ENCODE results near the gene NENF.
"Not testable (repeated sequence)": the region's sequence is repeated elsewhere in the genome, so short reads cannot be mapped to it uniquely, and the experiment has no call there.

The NENF gene

GRCh38 chr1:212432661-212433576 lies at the start of gene NENF:
NENF (plus strand) TSS chr1:212432920; CDS start chr1:212432944, 24 bp downstream.
- H3K4me1 Mint-ChIP-seq = peaks cover 33% of the 10 kb centered on the region

GRCh38 chr1:212386029-212386428 lies 46.7 kb upstream of the NENF start:
- no peak overlapping the region for H3K4me3 Mint-ChIP-seq
- DNase-seq (ENCODE audit: low spot score in 2 of 2) = no peak
- H3K9me3 Mint-ChIP-seq = peaks cover 5% of the 10 kb centered on the region
- H3K4me1 Mint-ChIP-seq = peaks cover 16% of the 10 kb centered on the region
- ATAC-seq = peak; percentile 28
- H3K27ac Mint-ChIP-seq = peak overlapping the region; percentile 88
- H3K36me3 Mint-ChIP-seq = peaks cover 44% of the 10 kb centered on the region

More at GRCh38 chr1:212432661-212433576, at the start of gene NENF:
- Mint-ChIP-seq H3K4me3 (peak within 1 kb of the TSS; percentile 70), H3K36me3 (no peaks in the 10 kb centered on the region), H3K9me3 (no peaks in the 10 kb centered on the region), H3K27ac (peak within 1 kb of the TSS; percentile 81)
- ATAC-seq = peak; percentile 99
- DNase-seq (ENCODE audit: low spot score in 2 of 2) = peak; percentile 74 to 83

- Mint-ChIP-seq H3K4me3 (no peak overlapping the region), H3K4me1 (peaks cover 24% of the 10 kb centered on the region), H3K36me3 (peaks cover 40% of the 10 kb centered on the region), H3K9me3 (peaks cover 8% of the 10 kb centered on the region), H3K27ac (no peak overlapping the region)
- no peak for DNase-seq (ENCODE audit: low spot score in 2 of 2)
- no peak for ATAC-seq
Measured at GRCh38 chr1:212388985-212389716, 43.6 kb upstream of the NENF start.

GRCh38 chr1:212395678-212396437 lies 36.9 kb upstream of the NENF start:
- H3K36me3 Mint-ChIP-seq = peaks cover 17% of the 10 kb centered on the region
- H3K4me3 Mint-ChIP-seq; ATAC-seq; DNase-seq (ENCODE audit: low spot score in 2 of 2); H3K9me3 Mint-ChIP-seq; H3K27ac Mint-ChIP-seq; H3K4me1 Mint-ChIP-seq: not testable (repeated sequence)

DNA sequence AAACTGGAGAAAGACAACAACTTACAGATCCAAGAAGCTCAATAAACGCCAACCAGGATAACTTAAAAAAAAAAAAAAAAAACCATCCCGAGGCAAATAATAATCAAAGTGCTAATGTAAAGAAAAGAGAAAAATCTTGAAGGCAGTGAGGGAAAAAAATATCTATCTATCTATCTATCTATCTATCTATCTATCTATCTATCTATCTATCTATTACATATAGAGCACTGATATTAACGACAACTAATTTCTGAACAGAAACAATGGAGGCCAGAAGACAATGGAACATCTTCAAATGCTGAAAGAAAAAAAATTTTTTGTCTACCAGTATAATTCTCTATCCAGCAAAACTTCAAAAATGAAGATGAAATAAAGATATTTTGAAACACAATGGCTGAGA lies 36.1 kb upstream of the NENF start:
- H3K36me3 Mint-ChIP-seq = peaks cover 14% of the 10 kb centered on the region
- DNase-seq (ENCODE audit: low spot score in 2 of 2) (no peak), ATAC-seq (no peak)
- peaks cover 9% of the 10 kb centered on the region for H3K4me1 Mint-ChIP-seq
- H3K27ac Mint-ChIP-seq = no peak overlapping the region
- H3K9me3 Mint-ChIP-seq = peaks cover 6% of the 10 kb centered on the region
- no peak overlapping the region for H3K4me3 Mint-ChIP-seq

DNA sequence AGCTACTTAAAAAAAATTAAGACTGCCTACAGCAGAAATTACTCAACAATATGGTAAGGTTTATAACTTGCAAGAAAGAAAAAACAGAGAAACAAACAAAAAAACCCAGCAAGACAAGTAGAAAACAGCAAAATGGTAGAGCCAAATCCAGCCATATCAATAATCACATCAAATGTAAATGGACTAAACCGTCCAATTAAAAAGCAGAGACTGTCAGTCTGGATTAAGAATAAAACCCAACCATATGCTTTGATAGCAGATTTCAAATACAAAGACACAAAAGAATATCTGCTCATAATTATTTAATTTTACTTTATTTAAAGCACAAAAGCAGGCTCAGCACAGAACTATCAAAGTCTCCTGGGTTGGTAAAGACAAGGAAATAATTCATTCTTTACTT lies 35.5 kb upstream of the NENF start:
- H3K9me3 Mint-ChIP-seq = peaks cover 5% of the 10 kb centered on the region
- DNase-seq (ENCODE audit: low spot score in 2 of 2) (no peak), ATAC-seq (no peak)
- H3K27ac Mint-ChIP-seq = no peak overlapping the region
- H3K36me3 Mint-ChIP-seq = peaks cover 13% of the 10 kb centered on the region
- peaks cover 13% of the 10 kb centered on the region for H3K4me1 Mint-ChIP-seq
- H3K4me3 Mint-ChIP-seq = no peak overlapping the region

DNA sequence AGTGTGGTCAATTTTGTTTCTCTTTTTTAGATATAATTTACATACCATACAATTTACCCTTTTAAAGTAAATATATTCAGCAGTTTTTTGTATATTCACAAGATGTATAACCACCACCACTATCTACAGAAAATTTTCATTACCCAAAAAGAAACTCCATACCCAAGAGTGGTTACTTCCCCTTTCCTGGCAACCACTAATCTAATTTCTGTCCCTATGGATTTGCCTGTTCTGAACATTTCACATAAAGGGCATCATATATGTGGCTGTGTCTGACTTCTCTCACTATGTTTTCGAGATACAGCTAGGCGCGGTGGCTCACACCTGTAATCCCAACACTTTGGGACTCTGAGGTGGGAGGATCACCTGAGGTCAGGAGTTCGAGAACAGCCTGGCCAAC lies 31.7 kb upstream of the NENF start:
- no peak overlapping the region for H3K27ac Mint-ChIP-seq
- no peak for ATAC-seq

DNA sequence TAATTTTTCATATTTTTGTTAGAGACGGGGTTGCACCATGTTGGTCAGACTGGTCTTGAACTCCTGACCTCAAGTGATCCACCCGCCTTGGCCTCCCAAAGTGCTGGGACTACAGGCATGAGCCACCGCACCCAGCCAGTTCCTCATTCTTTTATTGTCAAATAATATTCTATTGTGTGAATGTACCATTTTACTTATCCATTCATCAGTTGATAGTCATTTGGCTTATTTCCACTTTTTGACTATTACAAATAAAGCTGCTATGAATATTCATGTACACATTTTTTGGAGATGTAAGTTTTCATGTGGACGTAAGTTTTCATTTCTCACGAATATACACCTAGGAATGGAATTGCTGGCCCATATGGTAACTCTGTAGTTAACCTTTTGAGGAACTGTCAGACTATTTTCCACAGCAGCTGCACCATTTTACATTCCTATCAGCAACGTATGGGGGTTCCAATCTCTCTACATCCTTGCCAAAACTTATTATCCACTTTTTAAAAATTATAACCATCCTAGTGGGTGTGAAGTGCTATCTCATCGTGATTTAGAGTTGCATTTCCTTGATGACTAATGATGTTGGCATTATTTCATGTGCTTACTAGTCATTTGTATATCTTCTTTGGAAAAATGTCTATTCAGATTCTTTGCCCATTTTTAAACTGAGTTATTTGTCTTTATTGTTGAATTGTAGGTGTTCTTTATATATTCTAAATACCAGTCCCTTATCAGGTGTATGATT lies 30.7 kb upstream of the NENF start:
- no peak for DNase-seq (ENCODE audit: low spot score in 2 of 2)
- H3K36me3 Mint-ChIP-seq = peaks cover 35% of the 10 kb centered on the region
- H3K9me3 Mint-ChIP-seq = peaks cover 1% of the 10 kb centered on the region
- no peak overlapping the region for H3K4me3 Mint-ChIP-seq
- H3K27ac Mint-ChIP-seq = peak overlapping the region; percentile 51
- no peak for ATAC-seq
- peaks cover 26% of the 10 kb centered on the region for H3K4me1 Mint-ChIP-seq

More for the DNA sequence above, 31.7 kb upstream of the NENF start:
- Mint-ChIP-seq H3K9me3 (peaks cover 5% of the 10 kb centered on the region), H3K4me1 (peaks cover 26% of the 10 kb centered on the region), H3K4me3 (no peak overlapping the region), H3K36me3 (peaks cover 33% of the 10 kb centered on the region)
- DNase-seq (ENCODE audit: low spot score in 2 of 2) = no peak

- peaks cover 36% of the 10 kb centered on the region for H3K36me3 Mint-ChIP-seq
Measured at GRCh38 chr1:212402666-212403321, 29.9 kb upstream of the NENF start.

DNA sequence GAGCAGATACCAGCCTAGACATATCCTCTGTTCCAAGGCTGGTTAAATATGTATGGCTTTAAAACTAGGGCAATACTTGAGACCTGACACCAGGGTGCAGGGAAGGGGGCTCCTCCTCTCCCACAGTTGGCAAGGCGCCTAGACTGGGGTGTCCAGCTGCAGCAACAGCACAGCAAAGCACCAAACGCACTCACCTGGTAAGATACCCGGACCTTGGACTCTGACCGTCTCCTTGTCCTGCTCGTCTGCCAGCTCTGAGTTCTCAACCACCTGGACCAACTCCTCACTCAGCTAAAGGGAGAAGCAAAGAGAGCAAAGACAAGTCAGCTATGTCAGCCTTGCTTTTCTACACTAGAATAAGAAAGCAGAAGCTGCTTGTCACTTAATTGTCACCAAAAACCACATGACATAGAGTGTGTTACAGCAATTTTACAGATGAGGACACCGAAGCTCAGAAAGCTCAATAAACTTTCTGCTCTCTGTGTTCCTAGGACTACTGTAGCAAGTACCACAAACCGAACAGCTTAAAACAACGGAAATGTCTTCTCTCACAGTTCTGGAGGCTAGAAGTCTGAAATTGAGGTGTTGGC lies 22.4 kb upstream of the NENF start:
- no peaks in the 10 kb centered on the region for H3K9me3 Mint-ChIP-seq
- H3K27ac Mint-ChIP-seq = no peak overlapping the region
- ATAC-seq (no peak), DNase-seq (ENCODE audit: low spot score in 2 of 2) (no peak)
- peaks cover 59% of the 10 kb centered on the region for H3K36me3 Mint-ChIP-seq
- H3K4me1 Mint-ChIP-seq = peaks cover 42% of the 10 kb centered on the region
- no peak overlapping the region for H3K4me3 Mint-ChIP-seq

More at GRCh38 chr1:212402666-212403321, 29.9 kb upstream of the NENF start:
- Mint-ChIP-seq H3K4me1 (peaks cover 26% of the 10 kb centered on the region), H3K9me3 (no peaks in the 10 kb centered on the region), H3K27ac (peak overlapping the region; percentile 51), H3K4me3 (no peak overlapping the region)
- DNase-seq (ENCODE audit: low spot score in 2 of 2) = no peak
- ATAC-seq = no peak

DNA sequence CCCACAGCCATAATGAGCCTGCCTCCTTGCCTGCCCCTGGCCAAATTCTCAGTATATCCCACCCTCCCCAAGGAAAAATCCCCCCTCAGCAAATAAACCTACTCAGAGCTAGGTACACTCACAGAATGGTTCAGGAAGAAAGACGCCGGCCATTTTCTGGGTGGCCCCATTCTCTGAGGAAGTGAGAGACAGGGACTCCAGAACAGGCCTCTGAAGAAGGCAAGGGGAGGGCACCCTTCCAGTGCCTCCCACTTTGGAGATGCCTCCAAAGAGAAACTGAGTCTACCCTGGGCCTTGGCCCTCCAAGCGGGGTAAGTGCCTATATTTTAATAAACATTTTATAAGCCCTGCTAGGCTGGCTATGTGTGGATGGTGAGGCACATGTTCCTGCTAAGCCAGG lies 20.3 kb upstream of the NENF start:
- H3K4me1 Mint-ChIP-seq = peaks cover 47% of the 10 kb centered on the region
- H3K9me3 Mint-ChIP-seq = no peaks in the 10 kb centered on the region
- peak overlapping the region; percentile 96 for H3K4me3 Mint-ChIP-seq
- DNase-seq (ENCODE audit: low spot score in 2 of 2) = no peak
- no peak for ATAC-seq
- peaks cover 42% of the 10 kb centered on the region for H3K36me3 Mint-ChIP-seq
- H3K27ac Mint-ChIP-seq = peak overlapping the region; percentile 65

- ATAC-seq (peak; percentile 53), DNase-seq (ENCODE audit: low spot score in 2 of 2) (no peak)
- Mint-ChIP-seq H3K27ac (peak overlapping the region; percentile 86), H3K9me3 (no peaks in the 10 kb centered on the region), H3K4me3 (peak overlapping the region; percentile 96), H3K36me3 (peaks cover 27% of the 10 kb centered on the region), H3K4me1 (peaks cover 47% of the 10 kb centered on the region)
Measured at GRCh38 chr1:212413902-212414327, 18.8 kb upstream of the NENF start.

DNA sequence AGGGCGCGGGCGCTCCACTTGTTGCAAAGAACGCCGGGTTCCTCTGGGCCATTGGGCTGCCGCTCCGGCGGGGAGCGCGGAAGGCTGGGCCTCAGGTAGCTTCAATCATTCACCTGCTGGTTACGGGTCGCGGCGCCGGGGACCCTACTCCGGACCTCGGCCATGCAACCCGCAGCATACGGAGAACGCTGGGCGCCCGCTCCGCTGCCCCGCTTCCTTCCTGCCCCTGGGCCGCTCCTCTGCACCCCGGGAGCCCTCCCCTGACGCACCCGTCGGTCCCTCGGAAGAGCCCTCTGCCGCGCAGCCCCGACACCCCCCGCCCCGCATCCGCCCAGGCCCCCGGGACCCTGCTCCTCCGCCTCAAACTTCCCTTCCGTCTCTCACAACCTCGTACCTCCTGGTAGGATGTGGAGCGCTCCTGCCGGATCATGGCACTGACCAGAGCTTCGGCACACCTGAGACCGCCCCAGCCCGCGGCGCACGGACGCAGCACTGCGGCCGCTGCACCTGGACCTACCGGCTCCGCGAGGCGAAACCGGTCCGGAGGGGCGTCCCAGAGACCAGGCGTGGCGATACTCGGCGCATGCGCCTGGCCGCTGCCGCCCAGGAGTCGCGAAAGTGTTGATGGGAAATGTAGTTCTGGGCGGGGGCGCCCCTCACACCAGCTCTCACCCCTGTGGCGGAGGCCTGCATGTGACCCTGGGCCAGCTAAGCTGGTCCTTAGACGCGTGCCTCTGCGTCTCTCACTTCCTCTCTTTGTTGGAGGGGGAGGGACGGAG lies 18.2 kb upstream of the NENF start, which contains the start of gene PACC1:
Gene PACC1, minus strand, starts transcription at position 559 of the 779 bp plus-strand sequence. Its CDS starts 129 bp downstream, at position 430.
- DNase-seq (ENCODE audit: low spot score in 2 of 2) = peak; percentile 84 to 94
- ATAC-seq = peak; percentile 97
- Mint-ChIP-seq H3K27ac (peak within 1 kb of the TSS; percentile 86), H3K36me3 (peaks cover 21% of the 10 kb centered on the region), H3K9me3 (no peaks in the 10 kb centered on the region), H3K4me1 (peaks cover 47% of the 10 kb centered on the region), H3K4me3 (peak within 1 kb of the TSS; percentile 96)

Measured in stimulated activated effector memory CD8-positive, alpha-beta T cell treated with anti-CD3 and anti-CD28 coated beads, Interleukin-12 subunit alpha, Interleukin-12 subunit beta, amount 100 ng/mL, for 72 hours (primary cell).